RWPE1 (cell line): Measurements from ENCODE around the gene HRAS.

ENCODE experiments used
- CTCF ChIA-PET: fragments of 350-600 bp; sonication (Branson Sonifier 250); formaldehyde crosslinking; extraction: SDS; loops from one replicate; lab custom pipeline; 2021; lab: Yijun Ruan, JAX
- POLR2A ChIA-PET: fragments of 400-600 bp; formaldehyde crosslinking; extraction: SDS; loops from one replicate; lab custom pipeline; 2020; ENCODE audit warnings: antibody characterized with exemption; ENCODE audit not compliant: low non-redundant PET; lab: Yijun Ruan, JAX
- DNase-seq: peaks from one replicate; pipeline ENCODE4 v3.0.0; 2012; ENCODE audit warnings: low spot score
- H3K27ac ChIP-seq: fragments of 450-650 bp; 2 replicates; pipeline ENCODE4 v1.5.1; 2017
- TF ChIP-seq, protein P1 (sequence below): fragments of 450-650 bp; conservative IDR thresholded peaks from 2 replicates; pipeline ENCODE4 v1.5.1; 2017; ENCODE audit warnings: low read depth, mild to moderate bottlenecking

HRAS gene

DNA sequence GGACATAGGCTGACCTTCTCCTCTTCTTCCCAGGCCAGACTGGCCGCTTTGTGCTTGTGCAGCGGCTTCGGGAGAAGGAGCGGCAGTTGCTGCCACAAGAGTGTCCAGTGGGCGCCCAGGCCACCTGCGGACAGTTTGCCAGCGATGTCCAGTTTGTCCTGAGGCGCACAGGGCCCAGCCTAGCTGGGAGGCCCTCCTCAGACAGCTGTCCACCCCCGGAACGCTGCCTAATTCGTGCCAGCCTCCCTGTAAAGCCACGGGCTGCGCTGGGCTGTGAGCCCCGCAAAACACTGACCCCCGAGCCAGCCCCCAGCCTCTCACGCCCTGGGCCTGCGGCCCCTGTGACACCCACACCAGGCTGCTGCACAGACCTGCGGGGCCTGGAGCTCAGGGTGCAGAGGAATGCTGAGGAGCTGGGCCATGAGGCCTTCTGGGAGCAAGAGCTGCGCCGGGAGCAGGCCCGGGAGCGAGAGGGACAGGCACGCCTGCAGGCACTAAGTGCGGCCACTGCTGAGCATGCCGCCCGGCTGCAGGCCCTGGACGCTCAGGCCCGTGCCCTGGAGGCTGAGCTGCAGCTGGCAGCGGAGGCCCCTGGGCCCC, 26.8 kb upstream of the HRAS start:
- ChIA-PET POLR2A (no interaction called here), CTCF (interaction anchor here (0.6 kb wide), 1 partner anchor 1603 kb away, joined by 4 read pairs; no protein-coding TSS in a partner anchor)
- no peak for DNase-seq
- H3K27ac ChIP-seq, result peak overlapping the region; percentile 89
- TF ChIP-seq, protein P1, sequence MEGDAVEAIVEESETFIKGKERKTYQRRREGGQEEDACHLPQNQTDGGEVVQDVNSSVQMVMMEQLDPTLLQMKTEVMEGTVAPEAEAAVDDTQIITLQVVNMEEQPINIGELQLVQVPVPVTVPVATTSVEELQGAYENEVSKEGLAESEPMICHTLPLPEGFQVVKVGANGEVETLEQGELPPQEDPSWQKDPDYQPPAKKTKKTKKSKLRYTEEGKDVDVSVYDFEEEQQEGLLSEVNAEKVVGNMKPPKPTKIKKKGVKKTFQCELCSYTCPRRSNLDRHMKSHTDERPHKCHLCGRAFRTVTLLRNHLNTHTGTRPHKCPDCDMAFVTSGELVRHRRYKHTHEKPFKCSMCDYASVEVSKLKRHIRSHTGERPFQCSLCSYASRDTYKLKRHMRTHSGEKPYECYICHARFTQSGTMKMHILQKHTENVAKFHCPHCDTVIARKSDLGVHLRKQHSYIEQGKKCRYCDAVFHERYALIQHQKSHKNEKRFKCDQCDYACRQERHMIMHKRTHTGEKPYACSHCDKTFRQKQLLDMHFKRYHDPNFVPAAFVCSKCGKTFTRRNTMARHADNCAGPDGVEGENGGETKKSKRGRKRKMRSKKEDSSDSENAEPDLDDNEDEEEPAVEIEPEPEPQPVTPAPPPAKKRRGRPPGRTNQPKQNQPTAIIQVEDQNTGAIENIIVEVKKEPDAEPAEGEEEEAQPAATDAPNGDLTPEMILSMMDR, result no peak

DNA sequence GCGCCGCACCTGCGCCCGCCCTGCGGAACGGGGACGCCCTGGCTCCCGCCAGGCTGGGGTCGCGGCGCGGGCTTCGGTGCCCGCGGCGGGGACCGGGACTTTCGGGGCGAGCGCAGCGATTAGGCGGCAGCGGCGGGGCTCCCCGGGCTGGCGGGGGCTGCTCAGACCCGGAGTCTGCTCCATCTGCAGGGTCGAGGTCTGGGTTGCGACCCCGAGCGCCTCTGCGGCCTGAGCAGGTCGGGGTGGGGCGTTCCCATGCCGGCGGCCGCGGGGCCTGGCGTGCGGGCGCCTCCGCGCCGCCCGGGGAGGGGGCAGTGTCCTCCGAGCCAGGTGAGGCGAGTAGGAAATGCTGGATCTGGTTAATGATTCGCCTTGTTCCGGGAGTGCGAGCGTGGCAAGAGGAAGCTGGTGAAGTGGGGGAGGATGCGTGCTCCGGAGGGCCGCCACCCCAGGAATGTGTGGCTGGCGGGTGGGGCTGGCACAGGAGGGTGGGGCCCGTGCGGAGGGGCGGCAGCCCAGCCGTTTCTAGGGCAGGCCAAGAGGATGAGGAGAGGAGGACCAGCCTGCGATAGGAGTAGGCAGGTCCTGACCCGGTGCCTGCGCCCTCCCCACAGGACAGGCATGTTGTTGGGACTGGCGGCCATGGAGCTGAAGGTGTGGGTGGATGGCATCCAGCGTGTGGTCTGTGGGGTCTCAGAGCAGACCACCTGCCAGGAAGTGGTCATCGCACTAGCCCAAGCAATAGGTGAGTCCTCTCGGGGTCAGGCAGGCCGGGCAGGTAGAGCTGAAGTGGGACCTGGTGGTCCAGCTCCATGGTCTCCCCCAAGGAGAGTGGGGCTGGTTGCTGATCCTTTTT, 26.0 kb upstream of the HRAS start:
- POLR2A ChIA-PET, result no interaction called here
- peak; percentile 69 for DNase-seq
- H3K27ac ChIP-seq, result peak overlapping the region; percentile 89
- CTCF ChIA-PET, result interaction anchor here (0.6 kb wide), 1 partner anchor 1604 kb away, joined by 4 read pairs; no protein-coding TSS in a partner anchor
- TF ChIP-seq, protein P1, result no peak

DNA sequence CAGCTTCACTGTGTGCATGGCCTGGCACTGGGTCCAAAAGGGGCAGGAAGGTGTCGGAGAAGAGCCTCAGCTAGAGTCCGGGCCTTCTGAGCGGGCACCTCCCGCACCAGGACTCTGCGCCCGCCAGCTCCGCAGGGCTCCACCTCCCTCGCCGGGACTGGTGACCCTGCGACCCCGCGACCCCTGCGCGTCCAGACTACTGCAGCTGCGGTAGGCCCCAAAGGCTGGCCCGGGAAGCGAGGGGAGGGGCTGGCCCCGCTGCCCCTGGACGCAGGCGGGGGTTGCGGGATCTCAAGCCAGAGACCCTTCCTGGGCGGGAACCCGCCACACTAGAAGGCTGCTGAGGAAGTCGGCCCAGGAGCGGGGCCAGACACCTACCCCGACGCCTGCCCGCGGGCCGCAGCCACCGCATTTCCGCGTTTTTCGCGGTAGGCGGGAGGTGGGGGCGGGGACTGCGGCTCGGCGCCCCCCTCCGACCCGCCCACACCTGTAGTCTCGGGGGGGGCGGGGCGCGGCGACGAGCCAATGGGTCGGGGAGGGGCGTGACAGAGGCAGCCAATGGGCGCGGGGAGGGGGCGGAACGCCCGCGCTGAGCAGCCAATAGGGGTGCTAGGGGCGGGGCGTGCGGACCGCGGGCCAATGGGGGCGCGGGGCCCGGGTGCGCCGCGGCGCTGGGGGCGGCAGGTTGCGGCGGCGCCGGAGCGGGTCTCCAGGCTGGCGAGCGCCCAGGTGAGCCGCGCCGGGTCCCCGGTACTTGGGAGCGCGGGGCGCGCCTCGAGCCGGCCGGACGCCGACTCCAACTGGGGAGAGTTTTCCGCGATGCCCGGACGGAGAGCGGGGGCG, 25.1 kb upstream of the HRAS start, which contains the start of the genes LMNTD2 and RASSF7:
TSS of gene LMNTD2 (minus strand) at position 434 of the 843 bp plus-strand sequence. CDS start at position 412, 22 bp downstream.
TSS of gene RASSF7 (plus strand) at position 666 of the 843 bp plus-strand sequence. CDS start 799 bp downstream, outside the sequence.
- ChIA-PET POLR2A (no interaction called here), CTCF (no interaction called here)
- H3K27ac ChIP-seq, result peak within 1 kb of the TSS; percentile 89
- TF ChIP-seq, protein P1, result no peak
- DNase-seq, result peak; percentile 98

DNA sequence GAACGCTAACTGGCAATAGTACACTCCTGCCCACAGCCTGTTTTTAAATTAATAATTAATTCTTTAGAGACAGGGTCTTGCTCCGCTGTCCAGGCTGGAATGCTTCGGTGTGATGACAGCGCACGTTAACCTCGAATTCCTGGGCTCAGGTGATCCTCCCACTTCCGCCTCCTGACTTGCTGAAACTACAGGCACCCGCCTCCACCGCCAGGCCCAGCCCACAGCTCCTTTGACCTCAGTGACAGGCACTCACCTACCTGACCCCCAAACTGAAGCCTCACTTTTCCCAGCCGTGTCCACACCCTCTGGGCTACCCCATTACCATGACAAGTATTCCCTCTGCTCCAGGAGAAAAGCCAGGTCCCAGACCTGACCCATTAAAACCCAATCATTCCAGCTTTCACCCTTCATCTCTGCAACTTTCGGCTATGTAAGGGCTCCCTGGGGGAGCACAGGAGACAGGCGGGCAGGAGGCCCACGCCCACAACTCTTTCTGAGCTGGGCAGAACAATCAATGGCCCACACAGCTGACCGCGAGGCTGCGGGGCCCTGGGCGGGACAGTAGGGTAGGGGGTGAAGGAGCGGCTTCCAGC, 24.4 kb upstream of the HRAS start:
- H3K27ac ChIP-seq, result peak overlapping the region; percentile 89
- CTCF ChIA-PET, result no interaction called here
- no peak for DNase-seq
- TF ChIP-seq, protein P1, result no peak
- POLR2A ChIA-PET, result interaction anchor here (1.0 kb wide), 1 partner anchor 16 kb away, joined by 3 read pairs; the partner anchor contains the start of gene PHRF1

DNA sequence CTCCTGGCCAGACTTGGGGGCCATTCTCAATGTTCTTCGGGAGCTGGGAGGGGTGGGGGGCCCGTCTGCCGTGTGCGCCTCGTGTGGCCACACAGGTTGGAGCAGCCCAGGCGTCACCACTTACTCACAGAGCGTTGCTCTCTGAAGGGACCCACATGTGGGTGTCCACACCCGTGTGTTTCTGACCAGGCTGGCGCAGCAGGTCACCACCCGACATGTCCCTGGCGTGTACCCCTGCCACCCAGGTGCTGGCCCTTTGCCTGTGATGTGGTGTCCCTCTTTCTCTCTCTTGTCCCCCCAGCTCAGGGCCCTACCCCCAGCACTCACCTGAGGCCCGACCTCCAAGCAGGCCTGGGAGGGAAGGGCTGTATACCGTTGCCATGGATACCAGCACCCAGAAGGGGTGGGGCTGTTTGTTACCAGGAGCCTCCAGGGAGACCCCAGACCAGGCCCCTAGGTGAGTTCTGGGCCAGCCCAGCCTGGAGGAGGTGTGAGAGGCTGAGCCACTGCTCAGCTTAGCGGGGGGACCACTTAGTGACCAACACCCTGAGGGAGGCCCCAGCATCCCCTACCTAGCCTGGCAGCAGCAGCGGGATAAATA, 23.7 kb upstream of the HRAS start:
- peak overlapping the region; percentile 89; the same call in 1 of the 2 replicates for H3K27ac ChIP-seq
- TF ChIP-seq, protein P1, result no peak
- ChIA-PET POLR2A (interaction anchor here (1.0 kb wide), 1 partner anchor 17 kb away, joined by 3 read pairs; the partner anchor contains the start of gene PHRF1), CTCF (no interaction called here)
- no peak for DNase-seq
